ENCODE data around the gene CALY.

CALY gene

GRCh38 chr10:133366751-133367150 is 30.1 kb upstream of the CALY start:
- no peak for DNase-seq (ENCODE audit: low spot score)

- DNase-seq (ENCODE audit: low spot score): no peak
Observed at GRCh38 chr10:133366130-133366478, 29.4 kb upstream of the CALY start.

GRCh38 chr10:133365461-133366129 is 28.9 kb upstream of the CALY start:
- DNase-seq (ENCODE audit: low spot score): no peak

GRCh38 chr10:133364645-133365431 is 28.1 kb upstream of the CALY start:
- DNase-seq (ENCODE audit: low spot score): no peak

- no peak for DNase-seq (ENCODE audit: low spot score)
Observed at GRCh38 chr10:133362846-133363245, 26.1 kb upstream of the CALY start.

- DNase-seq (ENCODE audit: low spot score): no peak
Observed at GRCh38 chr10:133361773-133362441, 25.2 kb upstream of the CALY start.

GRCh38 chr10:133361227-133361626 is 24.5 kb upstream of the CALY start:
- no peak for DNase-seq (ENCODE audit: low spot score)

- no peak for DNase-seq (ENCODE audit: low spot score)
Observed at GRCh38 chr10:133359972-133360610, 23.4 kb upstream of the CALY start.

GRCh38 chr10:133359554-133359971 is 22.9 kb upstream of the CALY start:
- DNase-seq (ENCODE audit: low spot score): peak; percentile 91

GRCh38 chr10:133358925-133359310 is 22.2 kb upstream of the CALY start:
- DNase-seq (ENCODE audit: low spot score): no peak

GRCh38 chr10:133358162-133358924 is 21.6 kb upstream of the CALY start:
- no peak for DNase-seq (ENCODE audit: low spot score)

- peak; percentile 90 for DNase-seq (ENCODE audit: low spot score)
Observed at GRCh38 chr10:133357285-133358161, 20.8 kb upstream of the CALY start, which contains the start of gene FUOM. Gene FUOM (minus strand): TSS chr10:133358019. CDS start chr10:133358007, 12 bp downstream.

GRCh38 chr10:133356549-133357284 is 20.0 kb upstream of the CALY start:
- no peak for DNase-seq (ENCODE audit: low spot score)

GRCh38 chr10:133355991-133356390 is 19.3 kb upstream of the CALY start:
- DNase-seq (ENCODE audit: low spot score): no peak

GRCh38 chr10:133355266-133355665 is 18.6 kb upstream of the CALY start:
- no peak for DNase-seq (ENCODE audit: low spot score)

- DNase-seq (ENCODE audit: low spot score): no peak
Observed at GRCh38 chr10:133354672-133355240, 18.1 kb upstream of the CALY start.

- no peak for DNase-seq (ENCODE audit: low spot score)
Observed at GRCh38 chr10:133353988-133354605, 17.4 kb upstream of the CALY start.

GRCh38 chr10:133353202-133353959 is 16.7 kb upstream of the CALY start:
- DNase-seq (ENCODE audit: low spot score): no peak

All from HuH-7 (cell line).